IMR-90 (cell line): ENCODE measurements around the gene SLC9A9. TPM values are rescaled to one million over a fixed set of nuclear protein-coding genes. Genes with fewer than 3 reads are reported as not detected.

Experiments used
- ATAC-seq: fragments of 200-7000 bp; cut with Tn5 transposase; 2 replicates; pipeline ENCODE4 v1.9.1; 2020; ENCODE audit warnings: low read depth, mild to moderate bottlenecking, moderate library complexity
- BruUV-seq: library from RNA; stranded (reverse); fragments of 400-500 nt; replicated peaks from 2 replicates; lab custom pipeline; 2021; lab: Mats Ljungman, UMichigan
- CTCF ChIA-PET: fragments of 300-600 bp; formaldehyde crosslinking; extraction: SDS; loops from one replicate; lab custom pipeline; 2021; ENCODE audit warnings: antibody characterized with exemption; lab: Yijun Ruan, JAX
- POLR2A ChIA-PET: fragments of 300-600 bp; sonication (Branson Sonifier 250); formaldehyde crosslinking; loops from one replicate; lab custom pipeline; 2022; ENCODE audit warnings: antibody characterized with exemption; ENCODE audit not compliant: unreplicated experiment; lab: Charles Lee
- DNase-seq: peaks from one replicate; pipeline ENCODE4 v3.0.0; 2013
- H2AFZ ChIP-seq: replicated peaks from 2 replicates; pipeline ENCODE3; 2013; ENCODE audit warnings: low read length, mild to moderate bottlenecking; ENCODE audit not compliant: poor library complexity
- H2AK5ac ChIP-seq: 2 replicates; pipeline ENCODE4 v1.6.1; 2013; ENCODE audit warnings: low read depth, low read length, inconsistent platforms
- H2AK9ac ChIP-seq: replicated peaks from 2 replicates; pipeline ENCODE3; 2013; ENCODE audit warnings: mild to moderate bottlenecking, low read depth, low read length, moderate library complexity; ENCODE audit not compliant: poor library complexity
- H2BK120ac ChIP-seq: 2 replicates; pipeline ENCODE4 v1.6.1; 2013; ENCODE audit warnings: low read depth, low read length, inconsistent platforms
- H2BK15ac ChIP-seq: 3 replicates; pipeline ENCODE4 v1.6.1; 2013; ENCODE audit warnings: low read depth, low read length, inconsistent platforms
- H2BK20ac ChIP-seq: 2 replicates; pipeline ENCODE4 v1.6.1; 2013; ENCODE audit warnings: low read depth, mild to moderate bottlenecking, inconsistent platforms, low read length, moderate library complexity
- H2BK5ac ChIP-seq: 2 replicates; pipeline ENCODE4 v1.6.1; 2013; ENCODE audit warnings: mild to moderate bottlenecking, low read depth, low read length, inconsistent platforms; ENCODE audit not compliant: poor library complexity, severe bottlenecking
- H3K14ac ChIP-seq: replicated peaks from 2 replicates; pipeline ENCODE4 v1.6.1; 2013; ENCODE audit warnings: low read depth, low read length, inconsistent platforms
- H3K18ac ChIP-seq: 2 replicates; pipeline ENCODE4 v1.6.1; 2013; ENCODE audit warnings: low read depth, low read length, control low read depth
- H3K23ac ChIP-seq: 2 replicates; pipeline ENCODE4 v1.6.1; 2013; ENCODE audit warnings: low read depth, low read length, inconsistent platforms
- H3K27ac ChIP-seq: 2 replicates; pipeline ENCODE4 v1.5.1; 2013; ENCODE audit warnings: mild to moderate bottlenecking, control low read depth, low read length; ENCODE audit not compliant: insufficient read depth
- H3K27me3 ChIP-seq: 2 replicates; pipeline ENCODE4 v1.6.1; 2013; ENCODE audit warnings: low read length; ENCODE audit not compliant: control insufficient read depth, insufficient read depth
- H3K36me3 ChIP-seq: 2 replicates; pipeline ENCODE4 v1.6.1; 2013; ENCODE audit warnings: low read length, mixed read lengths; ENCODE audit not compliant: control insufficient read depth, insufficient read depth
- H3K4ac ChIP-seq: 2 replicates; pipeline ENCODE4 v1.6.1; 2013; ENCODE audit warnings: low read depth, low read length, inconsistent platforms
- H3K4me1 ChIP-seq: 2 replicates; pipeline ENCODE4 v1.6.1; 2013; ENCODE audit warnings: low read length, mixed read lengths; ENCODE audit not compliant: control insufficient read depth, insufficient read depth
- H3K4me2 ChIP-seq: 2 replicates; pipeline ENCODE4 v1.6.1; 2013; ENCODE audit warnings: low read depth, mild to moderate bottlenecking, control low read depth, low read length, moderate library complexity
- H3K4me3 ChIP-seq: 2 replicates; pipeline ENCODE4 v1.5.1; 2013; ENCODE audit warnings: low read depth, mild to moderate bottlenecking, control low read depth, low read length, moderate library complexity; ENCODE audit not compliant: insufficient read depth
- H3K56ac ChIP-seq: 2 replicates; pipeline ENCODE4 v1.6.1; 2013; ENCODE audit warnings: low read length, inconsistent platforms; ENCODE audit not compliant: insufficient read depth; ENCODE audit errors: extremely low read depth
- H3K79me1 ChIP-seq, 2 experiments: 2 replicates each; pipeline ENCODE4 v1.6.1; 2013; ENCODE audit warnings: low read length in 2 of 2, inconsistent platforms in 1 of 2, low read depth in 1 of 2
- H3K9ac ChIP-seq: 2 replicates; pipeline ENCODE4 v1.6.1; 2013; ENCODE audit warnings: low read depth, low read length, control low read depth
- H3K9me1 ChIP-seq: 2 replicates; pipeline ENCODE4 v1.6.1; 2013; ENCODE audit warnings: low read length, inconsistent platforms; ENCODE audit not compliant: insufficient read depth
- H3K9me3 ChIP-seq: 2 replicates; pipeline ENCODE4 v1.6.1; 2013; ENCODE audit warnings: low read length; ENCODE audit not compliant: control insufficient read depth, insufficient read depth
- H4K20me1 ChIP-seq: 2 replicates; pipeline ENCODE4 v1.6.1; 2013; ENCODE audit warnings: low read length, inconsistent platforms; ENCODE audit not compliant: insufficient read depth
- H4K5ac ChIP-seq: 2 replicates; pipeline ENCODE4 v1.6.1; 2013; ENCODE audit warnings: mild to moderate bottlenecking, low read depth, low read length, control low read depth
- H4K8ac ChIP-seq, 2 experiments: 2 replicates each; pipeline ENCODE4 v1.6.1; 2013; ENCODE audit warnings: low read depth in 2 of 2, low read length in 2 of 2, control low read depth in 1 of 2, inconsistent platforms in 1 of 2
- H4K91ac ChIP-seq: 2 replicates; pipeline ENCODE4 v1.6.1; 2013; ENCODE audit warnings: low read depth, low read length, inconsistent platforms; ENCODE audit not compliant: insufficient read depth
- BHLHE40 ChIP-seq: fragments of 150-350 bp; IDR thresholded peaks from 2 replicates; pipeline ENCODE4 v1.6.1; 2016; ENCODE audit warnings: mild to moderate bottlenecking, low read depth, low read length
- CEBPB ChIP-seq: IDR thresholded peaks from 2 replicates; pipeline ENCODE4 v1.6.1; 2012; ENCODE audit warnings: low read depth, low read length, improper control_type of control experiment
- CHD1 ChIP-seq: IDR thresholded peaks from 2 replicates; pipeline ENCODE4 v1.6.1; 2012; ENCODE audit warnings: low read depth, low read length, improper control_type of control experiment
- FOS ChIP-seq: fragments of 150-350 bp; IDR thresholded peaks from 2 replicates; pipeline ENCODE4 v1.6.1; 2016; ENCODE audit warnings: low read depth, low read length
- MAFK ChIP-seq: IDR thresholded peaks from 2 replicates; pipeline ENCODE4 v1.6.1; 2012; ENCODE audit warnings: low read depth, low read length, improper control_type of control experiment
- MAZ ChIP-seq: IDR thresholded peaks from 2 replicates; pipeline ENCODE4 v1.6.1; 2012; ENCODE audit warnings: low read depth, mild to moderate bottlenecking, low read length, improper control_type of control experiment, moderate library complexity, borderline replicate concordance
- MXI1 ChIP-seq: IDR thresholded peaks from 2 replicates; pipeline ENCODE4 v1.6.1; 2012; ENCODE audit warnings: low read depth, mild to moderate bottlenecking, low read length, moderate library complexity, borderline replicate concordance
- NFE2L2 ChIP-seq: fragments of 150-350 bp; IDR thresholded peaks from 2 replicates; pipeline ENCODE4 v1.6.1; 2016; ENCODE audit warnings: low read depth, mild to moderate bottlenecking, low read length
- POLR2A ChIP-seq: IDR thresholded peaks from 2 replicates; pipeline ENCODE4 v1.6.1; 2012; ENCODE audit warnings: mild to moderate bottlenecking, low read depth, low read length
- RAD21 ChIP-seq: IDR thresholded peaks from 2 replicates; pipeline ENCODE4 v1.6.1; 2012; ENCODE audit warnings: low read length, improper control_type of control experiment
- RCOR1 ChIP-seq: IDR thresholded peaks from 2 replicates; pipeline ENCODE4 v1.6.1; 2012; ENCODE audit warnings: mild to moderate bottlenecking, low read length, improper control_type of control experiment; ENCODE audit not compliant: insufficient replicate concordance
- RFX5 ChIP-seq: IDR thresholded peaks from 2 replicates; pipeline ENCODE4 v1.8.0; 2012; ENCODE audit warnings: low read depth, mild to moderate bottlenecking, low read length, moderate library complexity
- SMC3 ChIP-seq: fragments of 150-350 bp; IDR thresholded peaks from 2 replicates; pipeline ENCODE4 v1.6.1; 2016; ENCODE audit warnings: low read depth, mild to moderate bottlenecking, antibody characterized with exemption, low read length, moderate library complexity
- WGBS, 2 experiments: methylation state at CpG; one replicate each; pipeline versions ENCODE4 v1.1.5 to v1.1.7; 2013; ENCODE audit warnings: missing lambda C conversion rate in 2 of 2; ENCODE audit not compliant: insufficient read length in 1 of 2; ENCODE audit errors: extremely low coverage in 2 of 2; 5-methylcytosine and 5-hydroxymethylcytosine counted together
- dilution Hi-C: fragments of 300-500 bp; cut with HindIII; formaldehyde crosslinking; loops from one replicate; pipeline ENCODE4 v1.14.3; 2018; ENCODE audit warnings: low sequenced_read_pairs; ENCODE audit not compliant: unreplicated experiment
- in situ Hi-C: fragments of 300-500 bp; cut with MboI; formaldehyde crosslinking; loops from 3 replicates; pipeline ENCODE4 v1.14.3; 2019; ENCODE audit warnings: low sequenced_read_pairs, inconsistent platforms, mixed read lengths
- intact Hi-C: fragments of 100-400 bp; cut with micrococcal nuclease; formaldehyde crosslinking; loops from 2 replicates; pipeline ENCODE4 v1.10.0; 2022
- polyA plus RNA-seq, 3 experiments: library from polyadenylated mRNA; depleted of rRNA; stranded (reverse); fragments of >200 nt; gene quantifications; 2 replicates each; pipeline ENCODE4 v1.2.3, GENCODE V29; 2012; ENCODE audit warnings: low replicate concordance in 1 of 3
- total RNA-seq: library from RNA; depleted of rRNA; stranded (reverse); fragments of >200 nt; gene quantifications from 2 replicates; pipeline ENCODE4 v1.2.3, GENCODE V29; 2012
- TF ChIP-seq, protein P1 (sequence below): fragments of 150-350 bp; IDR thresholded peaks from 2 replicates; pipeline ENCODE4 v1.6.1; 2017; ENCODE audit warnings: mild to moderate bottlenecking, antibody characterized with exemption, low read length, low read depth
- TF ChIP-seq, protein P2 (sequence below): conservative IDR thresholded peaks from 2 replicates; pipeline ENCODE4 v1.5.1; 2012; ENCODE audit warnings: mild to moderate bottlenecking, low read depth, low read length, improper control_type of control experiment
- TF ChIP-seq, protein P3 (sequence below): fragments of 150-350 bp; IDR thresholded peaks from 2 replicates; pipeline ENCODE4 v1.6.1; 2016; ENCODE audit warnings: low read depth, mild to moderate bottlenecking, low read length, moderate library complexity, borderline replicate concordance

Gene SLC9A9
- total and polyA plus RNA-seq, 2 of the 4 experiments (the other 2 are of a cell fraction): 1.4 to 2.3 TPM

DNA sequence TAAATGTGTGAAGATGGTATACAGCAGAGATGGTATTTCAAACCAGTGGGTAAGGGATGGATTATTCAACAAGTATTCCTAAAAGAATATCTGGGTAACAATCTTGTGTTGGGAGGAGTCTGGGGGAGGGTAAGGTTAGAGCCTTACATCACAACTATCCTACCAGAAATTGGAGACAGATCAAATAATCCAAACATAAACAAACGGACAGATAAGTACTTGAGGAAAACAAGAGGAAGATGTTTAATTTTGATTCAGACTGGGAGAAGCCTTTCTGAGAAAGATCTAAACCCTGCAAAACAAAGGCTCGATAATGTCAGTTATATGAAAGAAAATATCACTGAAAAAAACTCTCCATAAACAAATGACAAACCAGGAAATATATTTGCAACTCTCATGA, 77.9 kb downstream of the SLC9A9 start:
- no peak overlapping the region for H3K56ac ChIP-seq
- H2AK5ac ChIP-seq: no peak overlapping the region
- H2BK20ac ChIP-seq: no peak overlapping the region
- no peak overlapping the region for H2BK120ac ChIP-seq
- H3K14ac ChIP-seq: no peak overlapping the region
- no TSS peak for BruUV-seq
- no peak overlapping the region for H3K4ac ChIP-seq
- H4K20me1 ChIP-seq: no peaks in the 10 kb centered on the region
- ChIA-PET CTCF (no interaction called here), POLR2A (no interaction called here)
- H3K9me1 ChIP-seq: no peaks in the 10 kb centered on the region
- no peak for DNase-seq
- H2AK9ac ChIP-seq: no peak overlapping the region
- H3K9me3 ChIP-seq: no peaks in the 10 kb centered on the region
- no peak overlapping the region for H3K9ac ChIP-seq
- H4K5ac ChIP-seq: no peak overlapping the region
- TF ChIP-seq SMC3: no peak
- TF ChIP-seq CHD1: no peak
- no peak for TF ChIP-seq POLR2A
- TF ChIP-seq CEBPB: no peak
- TF ChIP-seq, protein P1, sequence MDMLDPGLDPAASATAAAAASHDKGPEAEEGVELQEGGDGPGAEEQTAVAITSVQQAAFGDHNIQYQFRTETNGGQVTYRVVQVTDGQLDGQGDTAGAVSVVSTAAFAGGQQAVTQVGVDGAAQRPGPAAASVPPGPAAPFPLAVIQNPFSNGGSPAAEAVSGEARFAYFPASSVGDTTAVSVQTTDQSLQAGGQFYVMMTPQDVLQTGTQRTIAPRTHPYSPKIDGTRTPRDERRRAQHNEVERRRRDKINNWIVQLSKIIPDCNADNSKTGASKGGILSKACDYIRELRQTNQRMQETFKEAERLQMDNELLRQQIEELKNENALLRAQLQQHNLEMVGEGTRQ: no peak
- TF ChIP-seq MXI1: no peak
- TF ChIP-seq MAZ: no peak
- TF ChIP-seq NFE2L2: no peak
- no peak for TF ChIP-seq MAFK
- no peak for TF ChIP-seq RAD21
- TF ChIP-seq RCOR1: no peak
- TF ChIP-seq, protein P2, sequence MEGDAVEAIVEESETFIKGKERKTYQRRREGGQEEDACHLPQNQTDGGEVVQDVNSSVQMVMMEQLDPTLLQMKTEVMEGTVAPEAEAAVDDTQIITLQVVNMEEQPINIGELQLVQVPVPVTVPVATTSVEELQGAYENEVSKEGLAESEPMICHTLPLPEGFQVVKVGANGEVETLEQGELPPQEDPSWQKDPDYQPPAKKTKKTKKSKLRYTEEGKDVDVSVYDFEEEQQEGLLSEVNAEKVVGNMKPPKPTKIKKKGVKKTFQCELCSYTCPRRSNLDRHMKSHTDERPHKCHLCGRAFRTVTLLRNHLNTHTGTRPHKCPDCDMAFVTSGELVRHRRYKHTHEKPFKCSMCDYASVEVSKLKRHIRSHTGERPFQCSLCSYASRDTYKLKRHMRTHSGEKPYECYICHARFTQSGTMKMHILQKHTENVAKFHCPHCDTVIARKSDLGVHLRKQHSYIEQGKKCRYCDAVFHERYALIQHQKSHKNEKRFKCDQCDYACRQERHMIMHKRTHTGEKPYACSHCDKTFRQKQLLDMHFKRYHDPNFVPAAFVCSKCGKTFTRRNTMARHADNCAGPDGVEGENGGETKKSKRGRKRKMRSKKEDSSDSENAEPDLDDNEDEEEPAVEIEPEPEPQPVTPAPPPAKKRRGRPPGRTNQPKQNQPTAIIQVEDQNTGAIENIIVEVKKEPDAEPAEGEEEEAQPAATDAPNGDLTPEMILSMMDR: no peak
- no peak for TF ChIP-seq RFX5
- no peak for TF ChIP-seq BHLHE40
- TF ChIP-seq, protein P3, sequence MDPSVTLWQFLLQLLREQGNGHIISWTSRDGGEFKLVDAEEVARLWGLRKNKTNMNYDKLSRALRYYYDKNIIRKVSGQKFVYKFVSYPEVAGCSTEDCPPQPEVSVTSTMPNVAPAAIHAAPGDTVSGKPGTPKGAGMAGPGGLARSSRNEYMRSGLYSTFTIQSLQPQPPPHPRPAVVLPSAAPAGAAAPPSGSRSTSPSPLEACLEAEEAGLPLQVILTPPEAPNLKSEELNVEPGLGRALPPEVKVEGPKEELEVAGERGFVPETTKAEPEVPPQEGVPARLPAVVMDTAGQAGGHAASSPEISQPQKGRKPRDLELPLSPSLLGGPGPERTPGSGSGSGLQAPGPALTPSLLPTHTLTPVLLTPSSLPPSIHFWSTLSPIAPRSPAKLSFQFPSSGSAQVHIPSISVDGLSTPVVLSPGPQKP: no peak
- TF ChIP-seq FOS: no peak
- H4K8ac ChIP-seq: no peak overlapping the region
- H3K36me3 ChIP-seq: no peaks in the 10 kb centered on the region
- no peaks in the 10 kb centered on the region; the same call in 1 of the 2 replicates for H3K4me1 ChIP-seq
- H3K4me3 ChIP-seq: no peak overlapping the region
- ATAC-seq: peak; percentile 30; the same call in 1 of the 2 replicates
- in situ Hi-C loops: loop anchor here (10.0 kb wide), 1 partner anchor 184 kb away; no protein-coding TSS in a partner anchor
- H2BK15ac ChIP-seq: no peak overlapping the region
- H3K4me2 ChIP-seq: no peak overlapping the region
- no peak overlapping the region for H3K27ac ChIP-seq
- no CpG with 5 or more reads among the region's 2 CpGs for WGBS, 2 experiments
- intact Hi-C loops: no loop called here
- dilution Hi-C loops: no loop called here
- no peaks in the 10 kb centered on the region for H3K79me1 ChIP-seq
- H3K23ac ChIP-seq: no peak overlapping the region
- no peak overlapping the region for H2BK5ac ChIP-seq
- H3K18ac ChIP-seq: no peak overlapping the region
- no peak overlapping the region for H4K91ac ChIP-seq
- no peaks in the 10 kb centered on the region for H3K27me3 ChIP-seq
- H2AFZ ChIP-seq: no peak overlapping the region
